Fibroblast of the aortic adventitia (primary cell): ENCODE data around the gene MAP7D3. TPM values are rescaled to one million over a fixed set of nuclear protein-coding genes. Genes with fewer than 3 reads are reported as not detected.
A peak's percentile ranks its signal among the peaks of the same experiment; 100 is the strongest.
"Not testable (repeated sequence)": the region's sequence is repeated elsewhere in the genome, so short reads cannot be mapped to it uniquely, and the experiment has no call there.

Source experiments
- DNase-seq: peaks from one replicate; pipeline ENCODE4 v3.0.0-alpha.2; 2010; ENCODE audit warnings: low read depth
- H3K4me3 ChIP-seq: 2 replicates; pipeline ENCODE4 v1.5.1; 2011; ENCODE audit warnings: low read depth, mild to moderate bottlenecking, control low read depth, low read length, moderate library complexity
- total RNA-seq: library from RNA; depleted of rRNA; stranded (reverse); fragments of >200 nt; gene quantifications from 2 replicates; pipeline ENCODE4 v1.2.3, GENCODE V29; 2012; ENCODE audit warnings: low replicate concordance
- TF ChIP-seq, protein P1 (sequence below): IDR thresholded peaks from 2 replicates; pipeline ENCODE4 v1.5.1; 2011; ENCODE audit warnings: mild to moderate bottlenecking, low read length, control low read depth, inconsistent platforms; ENCODE audit not compliant: insufficient read depth

Gene MAP7D3
- total RNA-seq, 1 donor, result 18.6 TPM

DNA sequence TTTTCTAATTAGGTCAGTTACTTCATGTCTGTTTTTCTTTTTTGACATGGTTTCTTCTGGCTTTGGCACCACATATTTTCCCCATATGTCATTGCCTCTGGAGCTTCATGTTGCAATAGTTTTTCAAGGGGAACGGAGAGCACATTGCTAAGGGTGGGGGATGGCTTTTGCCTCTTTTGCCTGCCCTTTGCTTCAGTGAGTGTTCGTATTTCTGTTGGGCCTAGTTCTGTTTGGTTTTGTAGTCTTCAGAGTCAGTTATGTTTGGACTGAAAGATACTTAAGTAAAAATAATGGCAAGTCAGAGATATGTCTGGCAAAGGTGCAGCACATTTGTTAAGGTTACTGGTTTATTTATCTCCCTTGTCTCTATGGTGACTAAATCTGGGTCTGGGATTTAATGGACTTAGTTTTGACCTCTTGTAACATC, 74.8 kb downstream of the MAP7D3 start:
- TF ChIP-seq, protein P1, sequence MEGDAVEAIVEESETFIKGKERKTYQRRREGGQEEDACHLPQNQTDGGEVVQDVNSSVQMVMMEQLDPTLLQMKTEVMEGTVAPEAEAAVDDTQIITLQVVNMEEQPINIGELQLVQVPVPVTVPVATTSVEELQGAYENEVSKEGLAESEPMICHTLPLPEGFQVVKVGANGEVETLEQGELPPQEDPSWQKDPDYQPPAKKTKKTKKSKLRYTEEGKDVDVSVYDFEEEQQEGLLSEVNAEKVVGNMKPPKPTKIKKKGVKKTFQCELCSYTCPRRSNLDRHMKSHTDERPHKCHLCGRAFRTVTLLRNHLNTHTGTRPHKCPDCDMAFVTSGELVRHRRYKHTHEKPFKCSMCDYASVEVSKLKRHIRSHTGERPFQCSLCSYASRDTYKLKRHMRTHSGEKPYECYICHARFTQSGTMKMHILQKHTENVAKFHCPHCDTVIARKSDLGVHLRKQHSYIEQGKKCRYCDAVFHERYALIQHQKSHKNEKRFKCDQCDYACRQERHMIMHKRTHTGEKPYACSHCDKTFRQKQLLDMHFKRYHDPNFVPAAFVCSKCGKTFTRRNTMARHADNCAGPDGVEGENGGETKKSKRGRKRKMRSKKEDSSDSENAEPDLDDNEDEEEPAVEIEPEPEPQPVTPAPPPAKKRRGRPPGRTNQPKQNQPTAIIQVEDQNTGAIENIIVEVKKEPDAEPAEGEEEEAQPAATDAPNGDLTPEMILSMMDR, result no peak
- H3K4me3 ChIP-seq, result no peak overlapping the region
- DNase-seq, result peak; percentile 93

DNA sequence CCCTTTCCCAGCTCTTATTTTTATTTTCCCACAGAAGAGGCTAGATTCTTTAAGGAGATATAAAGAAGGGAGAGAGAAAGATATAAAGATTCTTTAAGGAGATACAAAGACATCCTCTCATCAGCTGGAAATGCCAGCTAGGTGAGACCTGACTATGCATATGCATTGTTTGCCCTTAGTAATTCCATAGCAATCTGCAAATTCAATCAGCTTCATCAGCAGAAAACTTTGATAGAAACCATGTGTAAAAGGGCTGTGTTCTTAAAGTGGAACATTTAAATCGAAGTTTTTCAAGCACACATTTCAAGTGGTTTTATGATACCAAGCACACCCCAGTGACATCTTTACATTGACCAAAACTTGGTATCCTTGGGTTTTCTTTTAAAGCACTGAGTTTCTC, 79.8 kb downstream of the MAP7D3 start:
- TF ChIP-seq, protein P1, result no peak
- DNase-seq, result no peak
- no peak overlapping the region for H3K4me3 ChIP-seq

DNA sequence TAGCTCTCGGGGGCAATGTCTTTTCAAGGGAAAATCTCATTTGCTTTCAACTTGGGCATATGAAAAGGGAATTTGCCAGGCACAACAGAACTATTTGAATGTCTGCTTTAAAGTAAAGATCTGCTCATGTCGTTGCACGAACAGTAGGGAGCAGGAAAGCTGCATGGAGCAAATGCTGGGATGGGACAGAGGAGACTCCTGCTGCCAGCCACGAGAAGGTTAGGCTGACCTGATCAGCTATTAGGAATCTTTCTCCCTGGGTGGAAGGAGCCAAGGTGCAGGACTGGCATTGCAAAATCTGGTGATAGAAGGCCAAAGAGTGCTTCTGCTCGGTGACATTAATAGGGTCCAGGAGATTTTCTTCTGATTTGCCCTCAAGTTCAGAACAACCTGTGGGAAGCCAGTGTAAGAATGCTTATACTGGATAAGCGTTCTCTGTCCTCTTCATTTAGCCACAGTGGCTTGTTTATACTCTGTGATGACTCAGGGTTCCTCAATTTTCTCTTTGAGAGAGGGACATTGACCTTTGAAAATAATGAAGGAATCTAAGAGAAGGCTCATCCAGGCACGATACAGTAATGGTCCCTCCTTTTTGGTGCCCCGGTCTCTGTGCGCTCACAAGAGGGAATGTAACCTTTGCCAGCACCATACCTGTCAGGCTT, 80.9 kb downstream of the MAP7D3 start:
- TF ChIP-seq, protein P1, result peak; percentile 54
- no peak overlapping the region for H3K4me3 ChIP-seq
- DNase-seq, result peak; percentile 68

DNA sequence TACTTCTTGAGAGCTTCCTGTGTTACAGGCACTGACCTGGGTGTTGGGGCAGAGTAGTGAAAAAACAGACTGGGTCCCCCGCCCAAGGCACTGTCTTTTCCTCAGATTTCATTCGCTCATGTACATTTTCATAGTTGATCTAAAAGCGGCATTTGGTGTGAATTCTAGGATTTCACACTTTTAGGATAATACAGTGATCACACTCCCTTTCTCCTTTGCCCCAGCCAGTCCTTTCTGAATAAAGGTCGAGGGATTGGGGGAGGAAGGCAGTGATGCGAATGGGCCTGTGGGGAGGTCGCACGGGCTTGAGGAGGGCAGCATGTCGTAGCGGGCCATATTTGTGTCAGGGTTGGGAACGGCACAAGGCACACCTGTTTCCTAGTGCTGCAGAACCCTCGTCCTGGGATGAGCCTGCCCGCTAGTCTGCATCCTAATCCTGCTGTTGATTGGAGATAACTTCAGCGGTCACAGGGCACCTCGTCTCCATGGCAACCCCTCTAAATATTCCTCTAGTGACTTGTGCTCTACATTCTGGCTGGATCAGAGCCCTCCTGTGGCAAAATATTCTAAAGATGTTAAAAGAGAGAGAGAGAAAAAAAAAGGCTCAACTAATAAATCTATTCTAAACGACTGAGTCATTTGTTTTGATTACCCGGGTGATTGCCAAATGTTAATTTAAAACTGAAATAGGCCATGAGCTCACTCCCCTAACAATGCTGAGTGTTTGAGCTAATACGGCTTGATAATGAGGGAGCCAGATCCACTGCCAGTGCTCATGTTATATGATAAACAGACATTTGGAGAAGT, 82.1 kb downstream of the MAP7D3 start:
- TF ChIP-seq, protein P1, result no peak
- DNase-seq, result peak; percentile 95
- no peak overlapping the region for H3K4me3 ChIP-seq

DNA sequence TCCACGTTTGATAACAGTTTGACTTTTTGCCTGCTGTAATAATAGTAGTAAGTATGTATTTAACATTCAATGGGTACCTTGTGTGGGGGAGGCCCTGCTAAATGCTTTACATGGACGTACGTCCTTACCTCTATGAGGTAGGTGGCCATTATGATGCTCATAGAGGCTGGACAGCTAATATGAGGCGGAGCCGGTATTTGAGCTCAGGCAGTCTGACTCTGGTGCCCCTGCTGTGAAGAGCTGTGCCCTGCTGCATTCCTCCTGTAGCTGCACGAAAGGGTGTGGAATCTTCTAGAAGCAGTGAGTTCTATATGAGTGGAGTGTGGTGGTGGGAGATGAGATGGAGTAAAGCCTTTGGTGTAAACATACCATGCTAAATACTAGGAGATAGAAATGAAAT, 83.2 kb downstream of the MAP7D3 start:
- DNase-seq, H3K4me3 ChIP-seq: not testable (repeated sequence)

DNA sequence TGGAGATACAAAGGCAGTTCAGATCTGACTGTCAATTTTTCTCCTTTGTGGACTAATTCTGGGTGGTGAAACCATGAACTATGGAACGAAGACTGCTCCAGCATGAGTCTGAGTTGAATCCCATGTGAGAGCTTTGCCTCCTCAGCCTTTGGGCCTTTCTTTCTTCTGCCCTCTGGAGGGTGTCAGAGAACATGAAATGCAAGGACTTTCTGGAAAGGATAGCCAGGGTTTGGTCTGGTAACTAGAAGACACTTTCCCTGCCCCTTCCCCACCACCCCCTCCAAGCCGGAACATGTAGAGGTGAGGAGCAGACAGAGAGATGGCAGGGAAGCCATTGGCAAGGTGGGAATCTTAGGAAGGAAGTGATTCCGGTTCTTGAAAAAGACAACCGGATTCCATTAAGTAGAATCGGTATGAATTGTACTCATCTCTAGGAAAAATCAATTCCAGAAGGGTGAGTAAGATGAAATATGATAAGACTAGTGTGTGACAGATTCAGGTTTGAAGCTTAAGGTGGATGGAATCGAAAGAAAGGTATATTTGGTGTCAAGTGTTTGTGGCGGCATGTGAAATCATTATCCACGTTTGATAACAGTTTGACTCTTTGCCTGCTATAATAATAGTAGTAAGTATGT, 84.9 kb downstream of the MAP7D3 start:
- no peak overlapping the region for H3K4me3 ChIP-seq
- TF ChIP-seq, protein P1, result peak; percentile 61

DNA sequence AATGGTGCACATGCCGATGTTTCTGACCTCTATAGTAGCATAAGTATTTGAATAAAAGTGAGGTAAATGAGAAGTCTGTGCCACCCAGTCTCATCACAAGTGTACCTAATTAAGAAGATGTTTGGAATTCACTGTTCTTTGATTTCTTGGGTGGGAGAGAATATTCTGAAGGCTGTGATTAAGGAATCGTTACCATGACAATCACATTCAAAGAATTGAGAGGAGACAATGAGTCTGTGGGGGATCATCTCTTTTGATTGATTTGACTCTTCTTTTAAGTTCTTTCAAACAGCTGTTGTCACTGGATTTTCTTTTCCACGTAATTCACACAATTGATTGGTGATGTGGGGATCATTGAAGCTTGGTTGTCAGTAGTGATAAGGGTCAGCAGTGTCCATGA, 85.8 kb downstream of the MAP7D3 start:
- no peak for DNase-seq
- TF ChIP-seq, protein P1, result no peak

More for the DNA sequence above, 84.9 kb downstream of the MAP7D3 start:
- DNase-seq, result peak; percentile 66

More for the DNA sequence above, 85.8 kb downstream of the MAP7D3 start:
- no peak overlapping the region for H3K4me3 ChIP-seq
